ENCODE data around the gene PLD6. TPM values are rescaled to one million over a fixed set of nuclear protein-coding genes. Genes with fewer than 3 reads are reported as not detected.

The PLD6 gene
- total RNA-seq, 1 experiment from 2014 or later = 11.6 TPM

DNA sequence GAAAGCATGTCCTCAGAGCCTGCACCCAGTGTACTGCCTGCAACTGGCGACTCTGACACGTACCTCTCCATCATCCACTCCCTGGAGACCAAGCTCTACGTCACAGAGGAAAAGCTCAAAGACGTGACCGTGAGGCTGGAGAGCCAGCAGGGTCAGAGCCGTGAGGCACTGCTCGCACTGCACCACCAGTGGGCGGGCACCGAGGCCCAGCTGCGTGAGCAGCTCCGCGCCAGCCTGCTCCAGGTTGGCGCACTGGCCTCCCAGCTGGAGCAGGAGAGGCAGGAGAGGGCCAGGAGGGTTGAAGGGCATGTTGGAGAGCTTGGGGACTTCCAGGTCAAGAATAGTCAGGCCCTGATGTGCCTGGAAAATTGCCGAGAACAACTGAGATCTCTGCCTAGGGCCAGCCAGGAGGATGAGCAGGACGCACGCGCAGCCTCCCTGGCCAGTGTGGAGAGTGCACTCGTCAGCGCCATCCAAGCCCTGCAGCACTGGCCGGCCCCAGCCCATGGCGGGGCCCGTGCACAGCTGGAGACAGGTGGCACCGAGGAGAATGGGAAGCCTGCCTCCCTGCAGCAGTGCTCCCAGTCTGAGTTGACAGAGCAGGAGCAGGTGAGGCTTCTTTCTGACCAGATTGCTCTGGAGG is 40.3 kb downstream of the PLD6 start:
- no peak for DNase-seq
- no peak overlapping the region for H3K4me3 ChIP-seq (ENCODE audit: low read length)
- no peaks in the 10 kb centered on the region for H3K27me3 ChIP-seq (ENCODE audit: low read length)
- ChIA-PET POLR2A (ENCODE audit: unreplicated experiment) (no interaction called here), CTCF (no interaction called here)
- no peak overlapping the region for H3K27ac ChIP-seq (ENCODE audit: low read length)
- H3K9ac ChIP-seq (ENCODE audit: low read length) = no peak overlapping the region
- peaks cover 20% of the 10 kb centered on the region for H3K79me2 ChIP-seq (ENCODE audit: low read length)
- H4K20me1 ChIP-seq (ENCODE audit: low read length) = peaks cover 43% of the 10 kb centered on the region
- H3K4me2 ChIP-seq (ENCODE audit: low read length) = no peak overlapping the region
- H2AFZ ChIP-seq (ENCODE audit: low read length) = no peak overlapping the region
- no peaks in the 10 kb centered on the region for H3K9me2 ChIP-seq (replicated peaks; ENCODE audit: low read length)
- H3K4me1 ChIP-seq (ENCODE audit: insufficient read depth, low read length) = no peaks in the 10 kb centered on the region
- intact Hi-C loops (cut with micrococcal nuclease) = no loop called here
- no peak for ATAC-seq
- H3K36me3 ChIP-seq (ENCODE audit: low read depth, low read length) = peaks cover 95% of the 10 kb centered on the region
- H3K9me3 ChIP-seq (ENCODE audit: low read length) = no peaks in the 10 kb centered on the region
- no peak for TF ChIP-seq EZH2phosphoT487 (IDR thresholded peaks at IDR 0.05; ENCODE audit: borderline replicate concordance, low read length)
- no peak for TF ChIP-seq EZH2 (IDR thresholded peaks at IDR 0.05; ENCODE audit: low read length, unreplicated experiment)
- TF ChIP-seq, protein P1, sequence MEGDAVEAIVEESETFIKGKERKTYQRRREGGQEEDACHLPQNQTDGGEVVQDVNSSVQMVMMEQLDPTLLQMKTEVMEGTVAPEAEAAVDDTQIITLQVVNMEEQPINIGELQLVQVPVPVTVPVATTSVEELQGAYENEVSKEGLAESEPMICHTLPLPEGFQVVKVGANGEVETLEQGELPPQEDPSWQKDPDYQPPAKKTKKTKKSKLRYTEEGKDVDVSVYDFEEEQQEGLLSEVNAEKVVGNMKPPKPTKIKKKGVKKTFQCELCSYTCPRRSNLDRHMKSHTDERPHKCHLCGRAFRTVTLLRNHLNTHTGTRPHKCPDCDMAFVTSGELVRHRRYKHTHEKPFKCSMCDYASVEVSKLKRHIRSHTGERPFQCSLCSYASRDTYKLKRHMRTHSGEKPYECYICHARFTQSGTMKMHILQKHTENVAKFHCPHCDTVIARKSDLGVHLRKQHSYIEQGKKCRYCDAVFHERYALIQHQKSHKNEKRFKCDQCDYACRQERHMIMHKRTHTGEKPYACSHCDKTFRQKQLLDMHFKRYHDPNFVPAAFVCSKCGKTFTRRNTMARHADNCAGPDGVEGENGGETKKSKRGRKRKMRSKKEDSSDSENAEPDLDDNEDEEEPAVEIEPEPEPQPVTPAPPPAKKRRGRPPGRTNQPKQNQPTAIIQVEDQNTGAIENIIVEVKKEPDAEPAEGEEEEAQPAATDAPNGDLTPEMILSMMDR (conservative IDR thresholded peaks at IDR 0.05; ENCODE audit: low read depth, low read length) = no peak
- no TSS peak for BruUV-seq (replicated peaks)
- peaks cover 16% of the 10 kb centered on the region for H3F3A ChIP-seq (ENCODE audit: low read length, unreplicated experiment)

DNA sequence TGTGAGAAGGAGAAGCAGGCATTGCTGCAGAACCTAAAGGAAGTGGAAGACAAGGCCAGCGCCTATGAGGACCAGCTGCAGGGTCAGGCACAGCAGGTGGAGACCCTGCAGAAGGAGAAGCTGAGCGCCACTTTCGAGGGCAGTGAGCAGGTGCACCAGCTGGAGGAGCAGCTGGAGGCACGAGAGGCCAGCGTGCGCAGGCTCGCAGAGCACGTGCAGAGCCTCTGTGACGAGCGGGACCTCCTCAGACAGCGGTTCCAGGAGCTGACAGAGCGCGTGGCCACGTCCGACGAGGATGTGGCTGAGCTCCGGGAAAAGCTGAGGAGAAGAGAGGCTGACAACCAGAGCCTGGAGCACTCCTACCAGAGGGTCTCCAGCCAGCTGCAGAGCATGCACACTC is 41.5 kb downstream of the PLD6 start:
- H3K27ac ChIP-seq (ENCODE audit: low read length) = no peak overlapping the region
- H3K4me3 ChIP-seq (ENCODE audit: low read length) = no peak overlapping the region
- H3K27me3 ChIP-seq (ENCODE audit: low read length) = no peaks in the 10 kb centered on the region
- TF ChIP-seq EZH2phosphoT487 (IDR thresholded peaks at IDR 0.05; ENCODE audit: borderline replicate concordance, low read length) (no peak), EZH2 (IDR thresholded peaks at IDR 0.05; ENCODE audit: low read length, unreplicated experiment) (no peak)
- TF ChIP-seq, protein P1 (conservative IDR thresholded peaks at IDR 0.05; ENCODE audit: low read depth, low read length) = no peak
- H3F3A ChIP-seq (ENCODE audit: low read length, unreplicated experiment) = peaks cover 18% of the 10 kb centered on the region
- H2AFZ ChIP-seq (ENCODE audit: low read length) = no peak overlapping the region
- intact Hi-C loops (cut with micrococcal nuclease) = no loop called here
- peaks cover 22% of the 10 kb centered on the region; the same call in 1 of the 2 replicates for H3K79me2 ChIP-seq (ENCODE audit: low read length)
- no peak overlapping the region for H3K9ac ChIP-seq (ENCODE audit: low read length)
- POLR2A ChIA-PET (ENCODE audit: unreplicated experiment) = interaction anchor here (0.5 kb wide), 1 partner anchor 97 kb away, joined by 15 read pairs; no protein-coding TSS in a partner anchor
- DNase-seq = no peak
- no peak for ATAC-seq
- no peaks in the 10 kb centered on the region for H3K4me1 ChIP-seq (ENCODE audit: insufficient read depth, low read length)
- peaks cover 42% of the 10 kb centered on the region for H4K20me1 ChIP-seq (ENCODE audit: low read length)
- CTCF ChIA-PET = no interaction called here
- BruUV-seq (replicated peaks) = no TSS peak
- H3K9me2 ChIP-seq (replicated peaks; ENCODE audit: low read length) = no peaks in the 10 kb centered on the region
- H3K4me2 ChIP-seq (ENCODE audit: low read length) = no peak overlapping the region
- peaks cover 96% of the 10 kb centered on the region for H3K36me3 ChIP-seq (ENCODE audit: low read depth, low read length)
- no peaks in the 10 kb centered on the region for H3K9me3 ChIP-seq (ENCODE audit: low read length)

DNA sequence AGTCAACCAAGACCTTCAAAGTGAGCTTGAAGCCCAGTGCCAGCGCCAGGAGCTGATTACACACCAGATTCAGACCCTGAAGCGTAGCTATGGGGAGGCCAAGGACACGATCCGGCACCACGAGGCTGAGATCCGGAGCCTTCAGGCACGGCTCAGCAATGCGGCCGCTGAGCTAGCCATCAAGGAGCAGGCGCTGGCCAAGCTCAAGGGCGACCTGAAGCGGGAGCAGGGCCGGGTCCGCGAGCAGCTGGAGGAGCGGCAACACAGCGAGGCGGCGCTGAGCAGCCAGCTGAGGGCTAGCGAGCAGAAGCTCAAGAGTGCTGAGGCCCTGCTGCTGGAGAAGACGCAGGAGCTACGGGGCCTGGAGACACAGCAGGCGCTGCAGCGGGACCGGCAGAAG is 42.0 kb downstream of the PLD6 start:
- H3K36me3 ChIP-seq (ENCODE audit: low read depth, low read length) = peaks cover 96% of the 10 kb centered on the region

More for the DNA sequence above, 42.0 kb downstream of the PLD6 start:
- no peaks in the 10 kb centered on the region for H3K9me3 ChIP-seq (ENCODE audit: low read length)
- no peak overlapping the region for H3K4me3 ChIP-seq (ENCODE audit: low read length)
- no TSS peak for BruUV-seq (replicated peaks)
- H3K79me2 ChIP-seq (ENCODE audit: low read length) = peaks cover 26% of the 10 kb centered on the region; the same call in 1 of the 2 replicates
- H3K9me2 ChIP-seq (replicated peaks; ENCODE audit: low read length) = no peaks in the 10 kb centered on the region
- no peaks in the 10 kb centered on the region for H3K27me3 ChIP-seq (ENCODE audit: low read length)
- peaks cover 37% of the 10 kb centered on the region for H4K20me1 ChIP-seq (ENCODE audit: low read length)
- no peak overlapping the region for H2AFZ ChIP-seq (ENCODE audit: low read length)
- no peak overlapping the region for H3K9ac ChIP-seq (ENCODE audit: low read length)
- DNase-seq (no peak), ATAC-seq (no peak)
- TF ChIP-seq EZH2 (IDR thresholded peaks at IDR 0.05; ENCODE audit: low read length, unreplicated experiment) = no peak
- no peak for TF ChIP-seq EZH2phosphoT487 (IDR thresholded peaks at IDR 0.05; ENCODE audit: borderline replicate concordance, low read length)
- TF ChIP-seq, protein P1 (conservative IDR thresholded peaks at IDR 0.05; ENCODE audit: low read depth, low read length) = no peak
- no peaks in the 10 kb centered on the region for H3K4me1 ChIP-seq (ENCODE audit: insufficient read depth, low read length)
- ChIA-PET CTCF (no interaction called here), POLR2A (ENCODE audit: unreplicated experiment) (interaction anchor here (0.5 kb wide), 1 partner anchor 97 kb away, joined by 15 read pairs; no protein-coding TSS in a partner anchor)
- intact Hi-C loops (cut with micrococcal nuclease) = no loop called here
- H3K4me2 ChIP-seq (ENCODE audit: low read length) = no peak overlapping the region
- no peak overlapping the region for H3K27ac ChIP-seq (ENCODE audit: low read length)
- peaks cover 18% of the 10 kb centered on the region for H3F3A ChIP-seq (ENCODE audit: low read length, unreplicated experiment)

Data from PC-3 (cell line).